Bronchus fibroblast of lung (primary cell): Measurements from ENCODE around the gene MRPL47. TPM values are rescaled to one million over a fixed set of nuclear protein-coding genes. Genes with fewer than 3 reads are reported as not detected.

Experiments
- total RNA-seq: library from RNA; depleted of rRNA; stranded (reverse); fragments of >200 nt; gene quantifications from 2 replicates; pipeline ENCODE4 v1.2.3, GENCODE V29; 2015

Gene MRPL47
- 29.9 and 30.1 TPM in 2 replicates for total RNA-seq

DNA sequence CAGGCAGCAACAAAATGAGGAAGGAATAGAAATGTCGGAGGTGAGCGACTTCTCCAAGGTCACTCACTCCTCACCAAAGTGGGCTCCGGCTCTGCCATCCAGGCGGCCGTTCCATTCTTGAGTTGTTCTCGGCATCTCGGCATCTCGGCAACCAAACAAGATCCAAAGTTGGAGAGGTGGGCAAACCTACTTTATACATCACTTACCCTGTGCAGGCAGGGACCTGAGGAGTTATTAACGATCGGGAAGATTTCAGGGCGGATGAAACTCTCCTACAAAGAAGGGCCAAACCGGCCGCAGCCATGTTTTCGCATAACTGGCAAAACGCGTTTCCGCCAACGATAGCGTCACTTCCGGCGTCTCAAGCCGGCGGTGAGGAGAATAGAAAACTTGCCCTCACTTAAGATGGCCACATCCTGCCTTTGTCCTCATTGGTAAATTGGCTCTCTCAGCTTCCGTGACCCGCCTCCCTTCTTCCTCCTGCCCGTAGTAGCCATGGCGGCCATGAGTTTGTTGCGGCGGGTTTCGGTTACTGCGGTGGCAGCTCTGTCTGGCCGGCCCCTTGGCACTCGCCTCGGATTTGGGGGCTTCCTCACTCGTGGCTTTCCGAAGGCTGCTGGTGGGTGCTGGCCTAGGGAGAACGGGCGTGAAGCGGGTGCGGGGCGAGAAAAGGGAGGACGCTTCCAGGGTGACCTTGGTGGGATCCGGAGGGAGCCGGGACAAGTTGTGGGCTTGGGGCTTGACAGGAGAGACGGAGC is at the start of gene MRPL47, which contains the start of gene NDUFB5:
Gene MRPL47, minus strand, starts transcription at position 318 of the 758 bp plus-strand sequence. Its CDS starts 14 bp downstream, at position 304.
Gene NDUFB5, plus strand, starts transcription at position 474 of the 758 bp plus-strand sequence. Its CDS starts 22 bp downstream, at position 496.

DNA sequence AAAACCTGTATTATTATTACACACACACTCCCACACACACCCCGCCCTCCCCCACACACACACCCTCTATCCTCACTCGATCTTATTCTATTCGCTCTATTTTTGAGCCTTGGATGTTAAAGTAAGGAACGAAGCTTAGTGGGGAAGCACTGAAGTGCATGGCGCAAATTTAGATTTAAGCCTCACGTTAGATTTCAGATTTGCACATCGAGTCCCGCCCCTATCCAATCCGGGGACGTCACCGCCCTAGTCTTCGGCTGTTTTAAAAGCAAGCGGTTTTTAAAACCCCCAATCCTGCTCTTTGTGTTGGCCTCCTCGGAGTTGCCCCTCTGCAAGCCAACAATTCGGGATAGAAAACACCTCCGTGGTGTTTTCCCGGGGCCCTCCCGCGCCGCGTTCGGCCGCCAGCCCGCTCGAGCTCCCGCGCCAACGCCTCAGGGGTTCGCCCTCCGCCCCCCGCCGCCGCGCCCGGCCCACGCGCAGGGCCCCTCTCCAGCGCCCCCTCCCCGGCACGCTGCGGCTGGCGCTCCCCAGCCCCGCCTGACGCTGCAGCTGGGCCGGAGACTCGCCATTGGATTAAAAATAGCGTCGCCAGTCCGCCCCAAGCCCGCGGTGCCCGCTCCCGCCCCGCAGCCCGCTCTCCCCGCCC is 48.1 kb upstream of the MRPL47 start, which contains the start of gene USP13:
Gene USP13, plus strand, starts transcription at position 594 of the 649 bp plus-strand sequence. CDS start 186 bp downstream, outside the sequence.

GRCh38 chr3:179562591-179563270 is 41.7 kb downstream of the MRPL47 start, which contains the start of gene ACTL6A:
Gene ACTL6A, plus strand, starts transcription at chr3:179562926. Its CDS starts 167 bp downstream, at chr3:179563093.

Other genes with a start within 250 kb of the MRPL47 start
- gene GNB4, start 153.2 kb downstream of the MRPL47 start, total RNA-seq: 56.0 and 58.3 TPM in 2 replicates
- 74.3 and 151 TPM in 2 replicates for gene ACTL6A, start 41.7 kb downstream of the MRPL47 start, total RNA-seq
- 59.2 and 82.5 TPM in 2 replicates for gene NDUFB5, start 156 bp upstream of the MRPL47 start, total RNA-seq
- 8.4 and 11.9 TPM in 2 replicates for gene USP13, start 48.4 kb upstream of the MRPL47 start, total RNA-seq